ENCODE results near the gene PKLR.

The PKLR gene

GRCh38 chr1:155267373-155267772 lies 33.9 kb downstream of the PKLR start:
- peaks cover 12% of the 10 kb centered on the region for H3K4me1 ChIP-seq (ENCODE audit: insufficient read depth, low read length, severe bottlenecking)
- H4K20me1 ChIP-seq (ENCODE audit: insufficient read depth, low read length), result no peaks in the 10 kb centered on the region
- H3K9me2 ChIP-seq (ENCODE audit: low read depth, low read length), result no peaks in the 10 kb centered on the region
- no peaks in the 10 kb centered on the region for H3K27me3 ChIP-seq (ENCODE audit: insufficient read depth, low read length)
- H3K9ac ChIP-seq (ENCODE audit: low read length), result no peak overlapping the region
- H2AFZ ChIP-seq (ENCODE audit: low read length), result no peak overlapping the region
- H3K9me3 ChIP-seq (ENCODE audit: low read length), result no peaks in the 10 kb centered on the region
- no peak overlapping the region for H3K27ac ChIP-seq (ENCODE audit: low read depth, low read length, poor library complexity, severe bottlenecking)
- H3K4me3 ChIP-seq (ENCODE audit: low read depth, low read length, poor library complexity, severe bottlenecking), result no peak overlapping the region
- H3K4me2 ChIP-seq (ENCODE audit: low read length), result no peak overlapping the region
- peaks cover 18% of the 10 kb centered on the region for H3F3A ChIP-seq (ENCODE audit: insufficient read depth, low read length)
- H3K79me2 ChIP-seq (ENCODE audit: insufficient read depth, low read length), result peaks cover 7% of the 10 kb centered on the region
- peaks cover 91% of the 10 kb centered on the region for H3K36me3 ChIP-seq (ENCODE audit: insufficient read depth, low read length)
- TF ChIP-seq EZH2 (IDR thresholded peaks at IDR 0.05; ENCODE audit: borderline replicate concordance, low read length) (no peak), CTCF (IDR thresholded peaks at IDR 0.05; ENCODE audit: low read length) (no peak)

GRCh38 chr1:155266553-155266952 lies 34.7 kb downstream of the PKLR start:
- no peak overlapping the region for H3K9ac ChIP-seq (ENCODE audit: low read length)
- H3K9me2 ChIP-seq (ENCODE audit: low read depth, low read length), result no peaks in the 10 kb centered on the region
- H3K79me2 ChIP-seq (ENCODE audit: insufficient read depth, low read length), result peaks cover 1% of the 10 kb centered on the region
- H3K36me3 ChIP-seq (ENCODE audit: insufficient read depth, low read length), result peaks cover 84% of the 10 kb centered on the region
- no peak overlapping the region for H3K4me2 ChIP-seq (ENCODE audit: low read length)
- peaks cover 7% of the 10 kb centered on the region for H3K4me1 ChIP-seq (ENCODE audit: insufficient read depth, low read length, severe bottlenecking)
- no peaks in the 10 kb centered on the region for H3K9me3 ChIP-seq (ENCODE audit: low read length)
- no peak overlapping the region for H3K4me3 ChIP-seq (ENCODE audit: low read depth, low read length, poor library complexity, severe bottlenecking)
- no peak overlapping the region for H3K27ac ChIP-seq (ENCODE audit: low read depth, low read length, poor library complexity, severe bottlenecking)
- H2AFZ ChIP-seq (ENCODE audit: low read length), result no peak overlapping the region
- H3K27me3 ChIP-seq (ENCODE audit: insufficient read depth, low read length), result no peaks in the 10 kb centered on the region
- peaks cover 18% of the 10 kb centered on the region for H3F3A ChIP-seq (ENCODE audit: insufficient read depth, low read length)
- H4K20me1 ChIP-seq (ENCODE audit: insufficient read depth, low read length), result no peaks in the 10 kb centered on the region
- TF ChIP-seq EZH2 (IDR thresholded peaks at IDR 0.05; ENCODE audit: borderline replicate concordance, low read length), result no peak
- no peak for TF ChIP-seq CTCF (IDR thresholded peaks at IDR 0.05; ENCODE audit: low read length)

DNA sequence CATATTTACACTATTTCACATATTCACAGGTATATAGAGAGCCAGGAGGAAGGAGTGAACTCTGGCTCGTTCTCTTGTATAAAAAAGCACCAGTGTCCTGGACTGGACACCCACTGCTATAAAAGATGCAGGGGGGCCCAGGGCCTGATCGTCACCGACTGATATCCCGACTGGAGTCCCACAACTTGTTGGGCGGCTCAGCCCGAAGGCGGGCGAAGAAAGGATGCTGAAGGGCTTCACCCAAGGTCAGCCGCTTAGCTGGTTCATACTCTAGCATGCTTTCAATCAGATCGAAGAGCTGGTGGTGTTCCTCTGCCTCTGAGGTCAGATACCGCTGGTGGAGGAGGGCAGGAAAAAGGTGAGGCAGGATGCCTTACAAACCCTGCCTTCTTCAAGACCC lies 38.2 kb downstream of the PKLR start:
- Histone ChIP-seq H3K27ac (ENCODE audit: low read depth, low read length, poor library complexity, severe bottlenecking) (peak overlapping the region; percentile 47), H3K27me3 (ENCODE audit: insufficient read depth, low read length) (no peaks in the 10 kb centered on the region), H2AFZ (ENCODE audit: low read length) (no peak overlapping the region), H3K4me3 (ENCODE audit: low read depth, low read length, poor library complexity, severe bottlenecking) (no peak overlapping the region), H3K9me3 (ENCODE audit: low read length) (no peaks in the 10 kb centered on the region), H3K4me1 (ENCODE audit: insufficient read depth, low read length, severe bottlenecking) (peaks cover 17% of the 10 kb centered on the region), H3K36me3 (ENCODE audit: insufficient read depth, low read length) (peaks cover 67% of the 10 kb centered on the region), H3F3A (ENCODE audit: insufficient read depth, low read length) (peaks cover 18% of the 10 kb centered on the region), H3K9me2 (ENCODE audit: low read depth, low read length) (no peaks in the 10 kb centered on the region), H3K9ac (ENCODE audit: low read length) (no peak overlapping the region), H3K79me2 (ENCODE audit: insufficient read depth, low read length) (peaks cover 8% of the 10 kb centered on the region; the same call in 1 of the 2 replicates), H3K4me2 (ENCODE audit: low read length) (no peak overlapping the region), H4K20me1 (ENCODE audit: insufficient read depth, low read length) (no peaks in the 10 kb centered on the region)
- TF ChIP-seq CTCF (IDR thresholded peaks at IDR 0.05; ENCODE audit: low read length) (no peak), EZH2 (IDR thresholded peaks at IDR 0.05; ENCODE audit: borderline replicate concordance, low read length) (no peak)

Data from OCI-LY1 (cell line).